A549 (cell line): ENCODE results near the gene ZCCHC24.
A peak's percentile ranks its signal among the peaks of the same experiment; 100 is the strongest.

Experiments
- BHLHE40 ChIP-seq: IDR thresholded peaks from 2 replicates; pipeline ENCODE4 v1.6.1; 2012; ENCODE audit warnings: low read depth, low read length, inconsistent platforms
- CTCF ChIP-seq: fragments of >200 bp; sonication (Bioruptor Twin); formaldehyde crosslinking; IDR thresholded peaks from 3 replicates; pipeline ENCODE4 v1.5.1; 2016
- JUN ChIP-seq, 2 experiments: fragments of >200 bp; sonication (Bioruptor Twin); formaldehyde crosslinking; IDR thresholded peaks; 2 replicates in 1 of 2; 3 replicates in 1 of 2; pipeline ENCODE4 v1.6.1; 2016 to 2017
- MAFK ChIP-seq: fragments of 450-650 bp; IDR thresholded peaks from 2 replicates; pipeline ENCODE4 v1.6.1; 2014; ENCODE audit not compliant: partially characterized antibody
- MAZ ChIP-seq: fragments of 150-350 bp; IDR thresholded peaks from 2 replicates; pipeline ENCODE4 v1.6.1; 2014; ENCODE audit warnings: antibody characterized with exemption, low read depth, low read length, borderline replicate concordance
- POLR2A ChIP-seq: IDR thresholded peaks from 2 replicates; pipeline ENCODE4 v1.6.1; 2012; ENCODE audit warnings: mild to moderate bottlenecking, low read length
- REST ChIP-seq: fragments of 200-600 bp; sonication (generic); IDR thresholded peaks from 2 replicates; pipeline ENCODE4 v1.6.1; 2016; ENCODE audit warnings: antibody characterized with exemption, mild to moderate bottlenecking, moderate library complexity

- TF ChIP-seq MAZ (0 out of 2 replicates have a peak, but pooled peaks have one; percentile 71), CTCF (peak; percentile 88), POLR2A (peak; percentile 89), JUN (IDR thresholded peaks at IDR 0.05) (peak; percentile 63 to 88; a peak in 4 of 5 replicates), BHLHE40 (no peak), REST (no peak), MAFK (no peak)
Observed at GRCh38 chr10:79347226-79347893, 98.1 kb downstream of the ZCCHC24 start, which contains the start of gene PPIF.
